ENCODE results near the gene ARHGEF18. TPM values are rescaled to one million over a fixed set of nuclear protein-coding genes. Genes with fewer than 3 reads are reported as not detected.

The ARHGEF18 gene
- total and polyA plus RNA-seq, 2 of the 13 experiments (the other 11 are each of a cell fraction or from before 2014, with no cell fraction given): 4.2 to 17.5 TPM

- no peak for FAIRE-seq
- WGBS (ENCODE audit: low lambda C conversion rate): 25% methylated on average over 11 of the region's 17 CpGs
- Histone ChIP-seq H2AFZ (ENCODE audit: low read length) (no peak overlapping the region), H3K4me1 (ENCODE audit: insufficient read depth, low read length) (0 out of 2 replicates have a peak, but pooled peaks cover 7% of the 10 kb centered on the region), H3K36me3 (replicated peaks in 1 of 2; ENCODE audit: control insufficient read depth in 1 of 2, insufficient read depth in 2 of 2, low read length in 2 of 2) (no peaks in the 10 kb centered on the region), H3K9me3 (ENCODE audit: low read length) (no peaks in the 10 kb centered on the region), H3K27me3 (ENCODE audit: control insufficient read depth in 1 of 2, insufficient read depth in 2 of 2, low read length in 2 of 2) (peaks cover 2 to 9% of the 10 kb centered on the region in 2 experiments; a peak in 3 of 5 replicates), H4K20me1 (ENCODE audit: insufficient read depth, low read length) (no peaks in the 10 kb centered on the region), H3K4me2 (ENCODE audit: low read depth, low read length) (peak overlapping the region; percentile 5; the same call in 1 of the 2 replicates), H3K4me3 (replicated peaks in 1 of 3; ENCODE audit: insufficient read depth in 1 of 3, low read depth in 2 of 3, low read length in 3 of 3) (no peak overlapping the region), H3K9ac (ENCODE audit: insufficient read depth, low read depth, low read length) (no peak overlapping the region), H3K27ac (ENCODE audit: extremely low read length, insufficient read depth, low read length) (no peak overlapping the region), H3K79me2 (ENCODE audit: insufficient read depth, low read length) (no peaks in the 10 kb centered on the region)
- CTCF ChIA-PET (ENCODE audit: low intra/inter-chr PET ratio, low total read pairs): no interaction called here
- ATAC-seq: no peak
- TF ChIP-seq, protein P1, sequence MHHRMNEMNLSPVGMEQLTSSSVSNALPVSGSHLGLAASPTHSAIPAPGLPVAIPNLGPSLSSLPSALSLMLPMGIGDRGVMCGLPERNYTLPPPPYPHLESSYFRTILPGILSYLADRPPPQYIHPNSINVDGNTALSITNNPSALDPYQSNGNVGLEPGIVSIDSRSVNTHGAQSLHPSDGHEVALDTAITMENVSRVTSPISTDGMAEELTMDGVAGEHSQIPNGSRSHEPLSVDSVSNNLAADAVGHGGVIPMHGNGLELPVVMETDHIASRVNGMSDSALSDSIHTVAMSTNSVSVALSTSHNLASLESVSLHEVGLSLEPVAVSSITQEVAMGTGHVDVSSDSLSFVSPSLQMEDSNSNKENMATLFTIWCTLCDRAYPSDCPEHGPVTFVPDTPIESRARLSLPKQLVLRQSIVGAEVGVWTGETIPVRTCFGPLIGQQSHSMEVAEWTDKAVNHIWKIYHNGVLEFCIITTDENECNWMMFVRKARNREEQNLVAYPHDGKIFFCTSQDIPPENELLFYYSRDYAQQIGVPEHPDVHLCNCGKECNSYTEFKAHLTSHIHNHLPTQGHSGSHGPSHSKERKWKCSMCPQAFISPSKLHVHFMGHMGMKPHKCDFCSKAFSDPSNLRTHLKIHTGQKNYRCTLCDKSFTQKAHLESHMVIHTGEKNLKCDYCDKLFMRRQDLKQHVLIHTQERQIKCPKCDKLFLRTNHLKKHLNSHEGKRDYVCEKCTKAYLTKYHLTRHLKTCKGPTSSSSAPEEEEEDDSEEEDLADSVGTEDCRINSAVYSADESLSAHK (CRISPR knock-in tag; IDR thresholded peaks at IDR 0.05; ENCODE audit: borderline replicate concordance): no peak
- no TSS peak for BruUV-seq (replicated peaks)
- POLR2A ChIA-PET: no interaction called here
- intact Hi-C loops (cut with micrococcal nuclease; ENCODE audit: unreplicated experiment) (no loop called here), in situ Hi-C loops (cut with HindIII; ENCODE audit: extremely low pct_ligation_motif_present, low pct_unique_long_range_greater_than_20kb) (no loop called here)
- DNase-seq (ENCODE audit: low spot score): no peak
Measured at GRCh38 chr19:7333198-7334118, 15.3 kb upstream of the ARHGEF18 start.

DNA sequence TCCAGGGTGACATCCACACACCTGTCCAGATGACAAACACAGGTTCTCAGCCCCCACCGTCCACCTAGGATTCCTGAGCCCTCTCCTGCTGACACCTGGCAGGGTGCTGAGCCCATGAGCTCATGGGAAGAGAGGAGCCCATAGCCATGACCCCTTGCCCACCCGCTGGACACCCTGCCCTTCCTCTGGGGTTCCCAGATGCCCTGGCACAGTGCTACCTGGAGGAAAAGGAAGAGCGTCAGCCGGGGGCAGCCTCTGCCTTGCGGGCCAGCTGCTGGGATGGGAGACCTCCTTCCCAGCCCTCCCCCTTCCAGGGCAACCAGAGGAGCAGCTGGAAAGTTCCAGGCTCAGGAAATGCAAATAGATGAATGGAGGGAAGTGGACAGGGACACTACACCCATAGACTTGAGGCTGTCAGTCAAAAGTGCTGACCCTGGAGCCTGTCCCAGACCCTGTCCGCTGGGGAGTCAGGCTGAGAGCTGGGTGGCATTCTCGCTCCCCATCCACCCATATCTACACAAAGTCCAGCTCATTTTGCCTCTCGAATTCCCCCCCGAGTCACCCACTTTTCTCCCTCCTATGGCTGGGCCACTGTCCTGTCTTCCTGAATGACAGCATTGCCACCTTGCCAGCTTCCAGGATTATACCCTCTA lies 12.3 kb upstream of the ARHGEF18 start:
- no peaks in the 10 kb centered on the region for H3K9me3 ChIP-seq (ENCODE audit: low read length)
- no TSS peak for BruUV-seq (replicated peaks)
- H3K36me3 ChIP-seq (replicated peaks in 1 of 2; ENCODE audit: control insufficient read depth in 1 of 2, insufficient read depth in 2 of 2, low read length in 2 of 2): no peaks in the 10 kb centered on the region
- no peak overlapping the region for H3K27ac ChIP-seq (ENCODE audit: extremely low read length, insufficient read depth, low read length)
- 7% methylated on average over 4 of the region's 9 CpGs for WGBS (ENCODE audit: low lambda C conversion rate)
- no peak overlapping the region for H3K4me2 ChIP-seq (ENCODE audit: low read depth, low read length)
- FAIRE-seq: no peak
- H2AFZ ChIP-seq (ENCODE audit: low read length): no peak overlapping the region
- H3K4me1 ChIP-seq (ENCODE audit: insufficient read depth, low read length): peaks cover 15% of the 10 kb centered on the region; the same call in 1 of the 2 replicates
- H3K4me3 ChIP-seq (replicated peaks in 1 of 3; ENCODE audit: insufficient read depth in 1 of 3, low read depth in 2 of 3, low read length in 3 of 3): no peak overlapping the region
- POLR2A ChIA-PET: interaction anchor here (0.9 kb wide), 1 partner anchor 474 kb away, joined by 3 read pairs; no protein-coding TSS in a partner anchor
- intact Hi-C loops (cut with micrococcal nuclease; ENCODE audit: unreplicated experiment) (no loop called here), in situ Hi-C loops (cut with HindIII; ENCODE audit: extremely low pct_ligation_motif_present, low pct_unique_long_range_greater_than_20kb) (no loop called here)
- peaks cover 2 to 9% of the 10 kb centered on the region in 2 experiments; a peak in 3 of 5 replicates for H3K27me3 ChIP-seq (ENCODE audit: control insufficient read depth in 1 of 2, insufficient read depth in 2 of 2, low read length in 2 of 2)
- DNase-seq (ENCODE audit: low spot score): no peak
- H3K79me2 ChIP-seq (ENCODE audit: insufficient read depth, low read length): no peaks in the 10 kb centered on the region
- no peak for ATAC-seq
- no peaks in the 10 kb centered on the region for H4K20me1 ChIP-seq (ENCODE audit: insufficient read depth, low read length)
- CTCF ChIA-PET (ENCODE audit: low intra/inter-chr PET ratio, low total read pairs): no interaction called here
- H3K9ac ChIP-seq (ENCODE audit: insufficient read depth, low read depth, low read length): no peak overlapping the region
- no peak for TF ChIP-seq ZNF580 (CRISPR knock-in tag; IDR thresholded peaks at IDR 0.05; ENCODE audit: borderline replicate concordance, low read depth)
- TF ChIP-seq HHEX (CRISPR knock-in tag; IDR thresholded peaks at IDR 0.05): no peak
- no peak for TF ChIP-seq ZNF614 (CRISPR knock-in tag; IDR thresholded peaks at IDR 0.05; ENCODE audit: borderline replicate concordance)
- TF ChIP-seq SAFB2 (CRISPR knock-in tag; IDR thresholded peaks at IDR 0.05; ENCODE audit: borderline replicate concordance, low read depth): no peak
- no peak for TF ChIP-seq ELF1 (CRISPR knock-in tag; IDR thresholded peaks at IDR 0.05)
- no peak for TF ChIP-seq ZNF609 (CRISPR knock-in tag; IDR thresholded peaks at IDR 0.05; ENCODE audit: borderline replicate concordance)

Measured in HepG2 (cell line).